Right lobe of liver (tissue), 6 donors: ENCODE measurements around the gene TUB. TPM values are rescaled to one million over a fixed set of nuclear protein-coding genes. Genes with fewer than 3 reads are reported as not detected.
A peak's percentile ranks its signal among the peaks of the same experiment; 100 is the strongest.

ENCODE experiments used
- ATAC-seq, 4 donors: fragments of 200-7000 bp; cut with Tn5 transposase; one replicate each; pipeline ENCODE4 v1.9.1; 2020; ENCODE audit warnings: mild to moderate bottlenecking in 4 of 4, moderate library complexity in 4 of 4
- DNase-seq, 3 donors: peaks; one replicate each; pipeline ENCODE4 v3.0.0-alpha.2; 2020
- H3K27ac ChIP-seq, 3 donors: fragments of 200-600 bp; one replicate each; pipeline ENCODE4 v1.8.0; 2022
- H3K27me3 ChIP-seq, 2 donors: fragments of 200-600 bp; one replicate each; pipeline ENCODE4 v1.8.0; 2022
- H3K36me3 ChIP-seq, 4 donors: fragments of 200-600 bp; sonication (generic) in 1 of 4; one replicate each; pipeline versions ENCODE4 v1.5.1 to v1.8.0; 2017 to 2022; ENCODE audit warnings: control low read depth in 1 of 4
- H3K4me1 ChIP-seq, 4 donors: fragments of 200-600 bp; sonication (generic) in 1 of 4; one replicate each; pipeline versions ENCODE4 v1.5.1 to v1.8.0; 2017 to 2022; ENCODE audit warnings: control low read depth in 1 of 4
- H3K4me3 ChIP-seq, 3 donors: fragments of 200-600 bp; one replicate each; pipeline ENCODE4 v1.8.0; 2022
- H3K9me3 ChIP-seq, 4 donors: fragments of 200-600 bp; sonication (generic) in 1 of 4; one replicate each; pipeline versions ENCODE4 v1.5.1 to v1.8.0; 2017 to 2022; ENCODE audit warnings: control low read depth in 1 of 4
- POLR2A ChIP-seq: fragments of 450-650 bp; IDR thresholded peaks from one replicate; pipeline ENCODE4 v1.6.1; 2017; ENCODE audit warnings: antibody characterized with exemption, mild to moderate bottlenecking
- WGBS: methylation state at CpG from one replicate; pipeline ENCODE4 v1.1.6; 2018; ENCODE audit warnings: low coverage, low lambda C conversion rate; ENCODE audit not compliant: insufficient coverage; ENCODE audit errors: missing lambda C conversion rate; 5-methylcytosine and 5-hydroxymethylcytosine counted together
- intact Hi-C, 2 donors: fragments of 100-400 bp; cut with DNase I; formaldehyde crosslinking; loops; one replicate each; pipeline versions ENCODE4 v1.11.2 to v1.14.1; 2022
- total RNA-seq, 6 experiments: library from RNA; depleted of rRNA in 2 of 6; stranded (reverse); fragments of >200 nt in 2 of 6; fragmentation: NEBNext Ultra II Directional in 3 of 6; extraction: Animal tissue kit (Norgen Biotek cat#: 25700) in 3 of 6; gene quantifications; one replicate each; pipeline versions ENCODE4 v1.1.0 to v1.2.4, GENCODE V29; 2016 to 2023
- TF ChIP-seq, protein P1 (sequence below), 4 donors: fragments of 200-600 bp in 3 of 4; fragments of 450-650 bp in 1 of 4; IDR thresholded peaks; one replicate each; pipeline versions ENCODE4 v1.5.1 to v1.8.0; 2016 to 2022; ENCODE audit warnings: antibody characterized with exemption in 4 of 4, mild to moderate bottlenecking in 2 of 4
- donor health status: DM: no; HTN: yes; CAD: no.
- donor health status: DM: no; HTN: no; CAD: no.
- donor health status: DM: no; HTN: no; CAD: no.
- donor health status: DM: no; HTN: yes; CAD: no.
- donor health status: DM: no; HTN: yes; CAD: no.

Gene TUB
- total RNA-seq, 6 experiments from 2014 or later: 0.42 to 3.1 (median 0.89) TPM

DNA sequence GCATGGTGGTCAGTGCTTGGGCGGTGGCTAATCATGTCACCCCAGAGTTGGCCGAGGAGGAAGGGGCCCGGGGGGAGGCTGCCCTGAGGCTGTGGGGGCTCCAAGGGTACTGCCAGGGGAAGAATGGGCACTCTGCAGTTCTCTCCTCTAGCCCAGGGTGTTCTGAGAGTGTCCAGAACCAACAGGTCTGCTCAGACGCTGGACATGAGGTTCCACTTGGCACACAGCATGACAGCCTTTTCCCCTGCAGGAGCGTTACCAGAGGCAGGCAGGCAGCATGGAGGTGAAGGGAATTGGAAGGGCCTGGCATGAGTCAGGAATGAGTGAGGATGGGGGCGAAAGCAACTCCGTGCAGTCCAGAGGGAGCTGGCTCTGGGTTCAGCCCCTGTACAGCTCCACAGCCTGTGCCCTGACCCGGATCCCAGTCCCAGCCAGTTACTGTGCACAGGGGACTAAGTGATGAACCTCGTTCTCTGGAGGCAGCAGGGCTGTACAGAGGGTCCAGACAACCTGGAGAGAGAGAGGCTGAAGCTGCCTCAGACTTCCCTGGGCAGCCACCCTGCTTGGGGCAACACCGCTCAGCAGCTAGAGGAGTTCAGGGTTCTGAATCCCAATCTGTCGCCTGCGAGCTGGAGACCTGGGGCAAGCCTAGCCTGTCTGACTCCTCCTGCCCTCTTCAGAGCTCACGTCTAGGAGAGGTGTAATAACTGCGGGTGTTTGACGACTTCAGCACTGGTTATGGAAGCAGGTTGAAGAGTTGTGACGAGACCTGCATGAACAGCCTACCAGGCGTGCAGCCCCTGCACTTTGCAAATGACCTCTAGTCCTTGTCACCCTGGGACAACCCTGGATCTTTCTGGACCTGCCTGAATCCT lies 14.7 kb upstream of the TUB start:
- ATAC-seq (no peak), DNase-seq (no peak)
- Histone ChIP-seq H3K36me3 (no peaks in the 10 kb centered on the region), H3K4me1 (peaks cover 0 to 22% (median 9%) of the 10 kb centered on the region in 4 donors), H3K9me3 (no peaks in the 10 kb centered on the region), H3K4me3 (no peak overlapping the region), H3K27ac (no peak overlapping the region), H3K27me3 (no peaks in the 10 kb centered on the region)
- no peak for TF ChIP-seq POLR2A
- TF ChIP-seq, protein P1, sequence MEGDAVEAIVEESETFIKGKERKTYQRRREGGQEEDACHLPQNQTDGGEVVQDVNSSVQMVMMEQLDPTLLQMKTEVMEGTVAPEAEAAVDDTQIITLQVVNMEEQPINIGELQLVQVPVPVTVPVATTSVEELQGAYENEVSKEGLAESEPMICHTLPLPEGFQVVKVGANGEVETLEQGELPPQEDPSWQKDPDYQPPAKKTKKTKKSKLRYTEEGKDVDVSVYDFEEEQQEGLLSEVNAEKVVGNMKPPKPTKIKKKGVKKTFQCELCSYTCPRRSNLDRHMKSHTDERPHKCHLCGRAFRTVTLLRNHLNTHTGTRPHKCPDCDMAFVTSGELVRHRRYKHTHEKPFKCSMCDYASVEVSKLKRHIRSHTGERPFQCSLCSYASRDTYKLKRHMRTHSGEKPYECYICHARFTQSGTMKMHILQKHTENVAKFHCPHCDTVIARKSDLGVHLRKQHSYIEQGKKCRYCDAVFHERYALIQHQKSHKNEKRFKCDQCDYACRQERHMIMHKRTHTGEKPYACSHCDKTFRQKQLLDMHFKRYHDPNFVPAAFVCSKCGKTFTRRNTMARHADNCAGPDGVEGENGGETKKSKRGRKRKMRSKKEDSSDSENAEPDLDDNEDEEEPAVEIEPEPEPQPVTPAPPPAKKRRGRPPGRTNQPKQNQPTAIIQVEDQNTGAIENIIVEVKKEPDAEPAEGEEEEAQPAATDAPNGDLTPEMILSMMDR (IDR thresholded peaks at IDR 0.05): no peak
- 73% methylated on average over 2 of the region's 17 CpGs for WGBS
- intact Hi-C loops: no loop called here

DNA sequence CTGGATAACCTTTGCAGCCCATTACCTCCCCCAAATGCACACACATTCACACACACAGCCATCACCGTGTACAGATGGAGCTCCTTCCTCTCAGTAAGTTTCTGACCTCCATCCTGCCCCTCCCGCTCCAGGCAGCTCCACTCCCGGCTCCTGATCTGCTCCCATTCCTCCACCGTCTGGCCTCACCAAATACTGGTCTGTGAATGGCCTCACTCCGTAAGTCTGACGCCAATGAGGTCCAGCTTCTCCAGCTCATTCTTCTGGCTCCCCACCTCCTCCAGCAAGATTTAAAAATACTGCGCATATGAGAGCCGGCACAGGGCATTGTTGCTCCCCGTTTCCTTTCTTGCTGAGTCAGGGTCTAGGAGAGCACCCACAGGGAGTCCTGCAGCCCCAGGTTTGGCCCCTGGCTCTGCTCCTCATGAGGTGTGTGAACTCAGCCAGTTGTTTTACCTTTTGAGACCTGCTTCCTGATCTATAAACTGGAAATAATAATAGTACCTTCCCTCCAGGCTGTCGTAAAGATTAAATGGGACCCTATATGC lies 14.0 kb upstream of the TUB start:
- ATAC-seq (no peak), DNase-seq (peak in 1 of 3 donors; percentile 13)
- H3K9me3 ChIP-seq: no peaks in the 10 kb centered on the region
- intact Hi-C loops: no loop called here
- H3K27me3 ChIP-seq: no peaks in the 10 kb centered on the region
- no peak overlapping the region for H3K27ac ChIP-seq
- H3K36me3 ChIP-seq: no peaks in the 10 kb centered on the region
- WGBS: 82% methylated on average over 10 of the region's 10 CpGs
- H3K4me1 ChIP-seq: peaks cover 0 to 22% (median 9%) of the 10 kb centered on the region in 4 donors
- no peak overlapping the region for H3K4me3 ChIP-seq
- no peak for TF ChIP-seq POLR2A
- TF ChIP-seq, protein P1 (IDR thresholded peaks at IDR 0.05): no peak

DNA sequence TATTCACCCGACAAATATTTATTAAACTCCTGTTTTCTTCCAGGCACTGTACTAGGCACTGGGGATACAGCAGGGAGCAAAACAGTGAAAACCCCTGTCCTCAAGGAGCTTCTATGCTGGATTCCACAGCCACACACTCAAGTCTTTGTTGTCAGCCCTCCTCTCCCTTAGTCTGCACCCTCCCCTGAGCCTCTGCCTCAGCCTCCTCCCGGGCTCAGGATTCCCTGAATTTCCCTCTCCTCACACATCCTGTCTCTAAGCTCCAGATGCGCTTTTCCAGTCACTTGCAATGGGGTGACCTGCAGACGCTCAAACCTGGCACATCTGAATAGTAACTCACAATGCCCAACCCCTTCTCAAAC lies 13.5 kb upstream of the TUB start:
- ATAC-seq (no peak), DNase-seq (peak in 1 of 3 donors; percentile 14)
- Histone ChIP-seq H3K9me3 (no peaks in the 10 kb centered on the region), H3K4me1 (peaks cover 0 to 22% (median 9%) of the 10 kb centered on the region in 4 donors), H3K4me3 (no peak overlapping the region), H3K27me3 (no peaks in the 10 kb centered on the region), H3K27ac (no peak overlapping the region), H3K36me3 (no peaks in the 10 kb centered on the region)
- no peak for TF ChIP-seq POLR2A
- TF ChIP-seq, protein P1 (IDR thresholded peaks at IDR 0.05): no peak
- intact Hi-C loops: no loop called here
- 72% methylated on average over 3 of the region's 4 CpGs for WGBS

DNA sequence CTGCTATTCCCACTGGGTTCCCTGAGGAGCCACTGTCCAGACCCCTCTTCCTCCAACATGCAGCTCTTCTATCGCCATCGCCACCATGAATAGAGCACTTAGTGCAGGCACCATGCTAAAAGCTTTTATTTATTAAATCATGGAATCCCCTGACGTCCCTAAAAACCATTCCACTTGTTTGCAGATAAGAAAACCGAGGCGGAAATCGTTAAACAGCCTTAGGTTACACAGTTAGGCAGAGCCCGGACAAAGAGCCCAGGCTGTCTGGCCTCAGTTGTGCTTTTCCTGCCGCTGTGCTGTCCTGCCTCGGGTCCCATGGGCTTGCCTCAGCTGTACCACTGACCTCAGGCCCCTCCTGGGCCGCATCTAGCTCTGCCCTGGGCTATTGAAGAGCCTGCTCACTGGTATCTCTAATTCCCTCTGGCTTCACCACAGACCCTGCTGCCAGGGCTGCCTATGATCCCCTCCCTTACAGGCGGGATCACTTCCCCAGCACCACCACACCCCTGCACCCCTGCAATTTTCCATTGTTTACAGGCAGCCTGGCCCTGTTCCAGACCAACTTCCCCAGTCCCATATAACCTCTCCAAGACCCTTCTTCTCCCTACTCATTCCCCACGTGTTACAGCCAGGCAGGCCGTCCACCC lies 13.0 kb upstream of the TUB start:
- Histone ChIP-seq H3K36me3 (no peaks in the 10 kb centered on the region), H3K27me3 (no peaks in the 10 kb centered on the region), H3K4me1 (peaks cover 0 to 22% (median 9%) of the 10 kb centered on the region in 4 donors), H3K9me3 (no peaks in the 10 kb centered on the region), H3K4me3 (no peak overlapping the region), H3K27ac (peak overlapping the region; percentile 57 to 84 (median 82))
- ATAC-seq: no peak
- intact Hi-C loops: no loop called here
- DNase-seq: peak in 1 of 3 donors; percentile 48
- 69% methylated on average over 10 of the region's 13 CpGs for WGBS
- TF ChIP-seq, protein P1 (IDR thresholded peaks at IDR 0.05): no peak
- no peak for TF ChIP-seq POLR2A
